Stimulated activated naive CD4-positive, alpha-beta T cell treated with Interleukin-2 at 50 U/mL for 16 hours (primary cell): ENCODE data around the gene COPZ2.
"Not testable (repeated sequence)": the region's sequence is repeated elsewhere in the genome, so short reads cannot be mapped to it uniquely, and the experiment has no call there.

ENCODE experiments used
- DNase-seq: peaks from one replicate; lab custom pipeline; 2025; lab: John Stamatoyannopoulos, UW

The COPZ2 gene

GRCh38 chr17:48004983-48005382, 32.6 kb downstream of the COPZ2 start:
- DNase-seq = no peak

- DNase-seq = no peak
These were observed 34.0 kb downstream of the COPZ2 start for GRCh38 chr17:48003417-48004151.

GRCh38 chr17:48002916-48003416, 34.6 kb downstream of the COPZ2 start:
- DNase-seq = no peak

GRCh38 chr17:48002266-48002915, 35.2 kb downstream of the COPZ2 start:
- DNase-seq = no peak

- DNase-seq = not testable (repeated sequence)
These were observed 35.9 kb downstream of the COPZ2 start for GRCh38 chr17:48001657-48002056.

GRCh38 chr17:48001197-48001596, 36.4 kb downstream of the COPZ2 start:
- DNase-seq = no peak

- DNase-seq = no peak
These were observed 38.0 kb downstream of the COPZ2 start for GRCh38 chr17:47999582-47999981.

GRCh38 chr17:47998044-47998443, 39.6 kb downstream of the COPZ2 start:
- no peak for DNase-seq

GRCh38 chr17:47997586-47997985, 40.0 kb downstream of the COPZ2 start:
- no peak for DNase-seq

- DNase-seq = no peak
These were observed 41.4 kb downstream of the COPZ2 start for GRCh38 chr17:47996201-47996600.

GRCh38 chr17:47995241-47995935, 42.2 kb downstream of the COPZ2 start:
- DNase-seq = no peak

GRCh38 chr17:47994724-47995123, 42.9 kb downstream of the COPZ2 start:
- DNase-seq = no peak

GRCh38 chr17:47993964-47994363, 43.6 kb downstream of the COPZ2 start:
- no peak for DNase-seq

GRCh38 chr17:47993031-47993564, 44.5 kb downstream of the COPZ2 start:
- no peak for DNase-seq

- DNase-seq = no peak
These were observed 45.4 kb downstream of the COPZ2 start for GRCh38 chr17:47992216-47992615.

GRCh38 chr17:47990962-47991731, 46.5 kb downstream of the COPZ2 start:
- DNase-seq = no peak

GRCh38 chr17:47989700-47990099, 47.9 kb downstream of the COPZ2 start:
- DNase-seq = no peak

GRCh38 chr17:47989159-47989558, 48.4 kb downstream of the COPZ2 start:
- no peak for DNase-seq

GRCh38 chr17:47988445-47988844, 49.2 kb downstream of the COPZ2 start:
- DNase-seq = not testable (repeated sequence)

GRCh38 chr17:47987240-47987835, 50.3 kb downstream of the COPZ2 start:
- DNase-seq = no peak

- DNase-seq = no peak
These were observed 51.1 kb downstream of the COPZ2 start for GRCh38 chr17:47986520-47986919.
